Stimulated activated CD4-positive, alpha-beta T cell treated with anti-CD3 and anti-CD28 coated beads, TNF-alpha, amount 100 ng/mL, for 24 hours (primary cell): ENCODE results near the gene RGPD8.

ENCODE experiments used
- DNase-seq, 3 experiments: peaks; one replicate each; pipeline ENCODE4 v3.0.0-alpha.2; 2020; ENCODE audit warnings: low read depth in 3 of 3

The RGPD8 gene

DNA sequence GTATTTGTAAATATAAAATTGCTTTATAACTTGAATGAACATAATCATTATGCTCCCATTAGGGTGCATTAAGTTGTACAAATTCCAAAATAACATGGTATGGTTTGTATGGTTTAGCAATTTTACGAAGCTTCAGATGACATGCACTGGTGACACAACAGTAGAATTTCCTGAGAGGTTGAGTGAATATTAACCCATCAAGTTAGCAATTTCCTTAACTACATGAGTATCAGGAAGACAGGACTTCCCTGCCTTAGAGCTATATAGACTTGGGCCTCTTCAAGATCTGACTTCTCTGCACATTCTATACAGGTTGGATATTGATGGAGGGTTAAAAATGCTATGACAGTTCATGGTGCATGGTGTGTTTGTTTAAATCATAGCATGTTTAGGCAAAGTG, 97.8 kb downstream of the RGPD8 start:
- DNase-seq, result no peak

DNA sequence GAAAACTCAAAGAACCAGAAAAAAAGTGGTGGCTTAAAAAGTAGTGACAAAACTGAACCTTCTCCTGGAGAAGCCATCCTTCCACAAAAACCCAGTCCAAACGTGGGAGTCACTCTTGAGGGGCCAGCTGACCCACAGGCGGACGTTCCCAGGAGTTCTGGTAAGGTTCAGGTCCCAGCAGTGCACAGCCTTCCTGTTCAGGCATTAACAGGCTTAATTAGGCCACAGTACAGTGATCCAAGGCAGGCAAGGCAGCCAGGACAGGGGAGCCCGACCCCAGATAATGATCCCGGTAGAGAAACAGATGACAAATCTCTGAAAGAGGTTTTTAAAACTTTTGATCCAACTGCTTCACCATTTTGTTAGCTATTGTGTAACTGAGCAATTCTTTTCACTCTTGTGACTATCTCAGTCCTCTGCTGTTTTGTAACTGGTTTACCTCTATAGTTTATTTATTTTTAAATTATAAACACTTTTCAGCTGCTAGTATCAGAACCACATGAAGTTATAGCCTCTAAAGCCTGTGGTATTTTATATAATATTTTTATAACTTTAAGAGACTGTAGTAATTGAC, 101.2 kb downstream of the RGPD8 start:
- DNase-seq, result no peak

DNA sequence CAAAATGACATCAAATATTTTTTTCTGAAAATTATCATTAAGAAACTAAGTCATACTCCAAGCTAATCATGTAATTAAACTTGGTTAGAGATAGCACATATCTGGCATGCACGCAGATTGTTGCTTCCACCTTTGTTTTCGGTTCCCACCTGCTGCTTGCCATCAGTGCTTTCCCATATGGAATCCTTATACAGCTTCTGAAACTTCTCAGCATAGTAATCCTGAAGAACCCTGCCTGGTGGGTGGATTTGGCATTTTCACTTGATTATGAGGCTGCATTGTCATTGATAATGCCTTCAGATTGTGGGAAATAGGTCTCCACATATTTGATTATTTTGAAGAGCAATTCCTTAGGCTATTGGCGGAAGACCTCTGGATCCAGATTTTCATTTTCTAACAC, 110.5 kb downstream of the RGPD8 start:
- DNase-seq, result no peak

DNA sequence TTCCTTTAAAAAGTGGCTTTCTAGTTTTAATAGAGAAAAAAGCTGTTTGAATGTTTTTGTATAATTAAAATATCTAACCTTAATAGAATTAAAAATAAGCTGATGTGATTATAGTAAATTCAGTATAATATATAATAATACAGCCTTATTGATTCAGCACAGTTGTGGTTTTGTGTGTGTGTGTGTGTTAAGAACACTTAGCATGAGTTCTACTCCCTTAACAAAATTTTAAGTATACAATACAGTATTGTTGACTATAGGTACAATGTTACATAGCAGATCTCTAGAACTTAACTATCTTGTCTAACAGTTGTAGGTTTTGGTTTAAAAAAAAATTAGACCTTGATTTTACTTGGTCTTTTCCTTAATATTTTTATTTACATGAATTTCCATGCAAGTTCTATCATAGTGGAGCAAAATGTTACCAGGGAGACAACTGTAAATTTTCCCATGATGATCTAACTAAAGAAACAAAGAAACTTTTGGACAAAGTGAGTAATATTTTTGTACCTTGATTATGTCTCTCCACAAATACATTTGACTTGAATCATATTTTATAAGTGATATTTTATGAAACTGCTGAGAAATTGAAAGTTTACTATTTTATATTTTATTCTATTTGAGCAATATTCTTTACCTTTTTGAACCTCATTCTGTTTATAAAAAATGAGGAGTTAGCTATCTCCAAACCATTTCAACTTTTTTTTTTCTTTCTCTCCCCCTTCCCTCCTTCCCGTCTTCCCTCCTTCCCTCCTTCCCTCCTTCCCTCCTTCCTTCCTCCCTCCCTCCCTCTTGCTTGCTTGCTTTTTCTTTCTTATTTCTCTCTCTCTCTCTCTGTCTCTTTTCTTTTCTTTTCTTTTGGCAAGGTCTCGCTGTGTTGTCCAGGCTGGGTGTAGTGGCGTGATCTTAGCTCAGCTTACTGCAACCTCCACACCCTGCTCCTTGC, 111.8 kb downstream of the RGPD8 start:
- DNase-seq, result no peak
